GM18861 (cell line): ENCODE results near the gene RHOBTB3.
A peak's percentile ranks its signal among the peaks of the same experiment; 100 is the strongest.
"Not testable (repeated sequence)": the region's sequence is repeated elsewhere in the genome, so short reads cannot be mapped to it uniquely, and the experiment has no call there.

Experiments used
- ATAC-seq: cut with Tn5 transposase; IDR thresholded peaks from one replicate; pipeline ENCODE4 v1.9.1; 2021; ENCODE audit not compliant: unreplicated experiment

The RHOBTB3 gene

DNA sequence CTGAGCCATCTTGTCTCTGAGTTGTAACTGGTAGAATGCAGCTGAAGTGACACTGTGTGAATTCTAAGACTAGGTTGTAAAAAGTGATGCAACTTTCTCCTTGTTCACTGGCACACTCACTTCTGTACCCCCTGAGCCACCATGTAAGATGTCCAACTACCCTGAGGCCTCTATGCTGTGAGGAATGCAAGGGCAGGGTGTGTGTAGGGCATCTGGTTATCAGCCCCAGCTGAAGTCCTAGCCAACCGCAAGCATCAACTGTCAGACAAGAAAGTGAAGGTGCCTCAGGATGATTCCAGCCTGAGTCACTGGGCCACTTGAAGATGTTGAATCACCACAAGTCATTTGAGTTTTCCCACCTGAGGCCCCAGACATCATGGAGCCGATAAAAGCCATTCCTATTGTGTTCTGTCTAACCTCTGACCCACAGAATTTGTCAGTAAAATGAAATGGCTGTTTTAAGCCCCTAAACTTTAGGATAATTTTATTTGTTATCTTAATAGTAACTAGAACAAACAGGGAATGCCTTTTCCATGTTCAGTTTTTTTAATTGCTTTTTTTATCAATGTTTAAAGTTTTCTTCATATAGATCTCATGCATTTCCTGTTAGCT is 18.7 kb upstream of the RHOBTB3 start:
- no peak for ATAC-seq

DNA sequence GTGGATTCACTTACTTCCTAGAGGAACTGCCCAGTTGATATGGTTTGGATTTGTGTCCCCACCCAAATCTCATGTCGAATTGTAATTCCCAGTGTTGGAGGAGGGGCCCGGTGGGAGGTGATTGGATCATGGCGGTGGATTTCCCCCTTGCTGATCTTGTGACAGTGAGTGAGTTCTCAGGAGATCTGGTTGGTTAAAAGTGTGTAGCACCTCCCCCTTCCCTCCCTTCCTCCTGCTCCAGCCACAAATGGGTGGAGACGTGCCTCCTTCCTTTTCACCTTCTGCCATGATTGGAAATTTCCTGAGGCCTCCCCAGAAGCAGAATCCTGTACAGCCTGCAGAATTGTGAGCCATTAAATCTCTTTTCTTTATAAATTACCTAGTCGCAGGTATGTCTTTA is 17.9 kb upstream of the RHOBTB3 start:
- not testable (repeated sequence) for ATAC-seq

DNA sequence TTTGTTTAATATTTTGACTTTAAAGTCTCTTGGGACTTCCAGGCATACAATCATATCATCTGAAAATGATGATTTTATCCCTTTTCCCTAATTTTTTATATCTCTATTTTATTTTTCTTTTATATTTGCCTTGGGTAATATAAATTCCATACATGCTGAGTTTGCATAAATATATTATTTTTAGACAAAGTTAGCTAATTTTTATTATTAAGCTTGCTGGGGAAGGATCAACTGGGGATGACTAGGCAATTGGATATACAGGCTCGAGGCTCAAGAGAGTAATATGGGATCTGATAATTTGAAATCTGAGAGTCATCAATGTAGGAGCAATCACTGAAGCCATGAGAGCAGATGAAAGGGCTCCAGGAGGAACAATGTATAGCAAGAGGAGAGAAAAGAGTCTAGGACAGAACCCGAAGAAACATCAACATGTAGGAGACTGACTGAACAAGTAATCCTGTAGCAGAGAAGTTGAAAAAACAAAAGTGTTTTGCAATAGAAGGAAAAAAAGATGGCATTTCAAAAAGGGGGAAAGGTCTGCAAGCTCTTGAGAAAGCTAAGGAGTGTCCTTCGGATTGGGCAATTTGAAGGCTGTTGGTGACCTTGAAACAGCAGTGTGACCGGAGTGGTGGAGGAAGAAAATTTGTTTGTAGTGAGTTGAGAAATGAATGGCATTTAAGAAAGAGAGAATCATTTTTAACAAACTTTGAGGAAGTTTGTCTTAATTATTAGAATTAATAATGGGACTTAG is 17.0 kb upstream of the RHOBTB3 start:
- ATAC-seq = no peak

DNA sequence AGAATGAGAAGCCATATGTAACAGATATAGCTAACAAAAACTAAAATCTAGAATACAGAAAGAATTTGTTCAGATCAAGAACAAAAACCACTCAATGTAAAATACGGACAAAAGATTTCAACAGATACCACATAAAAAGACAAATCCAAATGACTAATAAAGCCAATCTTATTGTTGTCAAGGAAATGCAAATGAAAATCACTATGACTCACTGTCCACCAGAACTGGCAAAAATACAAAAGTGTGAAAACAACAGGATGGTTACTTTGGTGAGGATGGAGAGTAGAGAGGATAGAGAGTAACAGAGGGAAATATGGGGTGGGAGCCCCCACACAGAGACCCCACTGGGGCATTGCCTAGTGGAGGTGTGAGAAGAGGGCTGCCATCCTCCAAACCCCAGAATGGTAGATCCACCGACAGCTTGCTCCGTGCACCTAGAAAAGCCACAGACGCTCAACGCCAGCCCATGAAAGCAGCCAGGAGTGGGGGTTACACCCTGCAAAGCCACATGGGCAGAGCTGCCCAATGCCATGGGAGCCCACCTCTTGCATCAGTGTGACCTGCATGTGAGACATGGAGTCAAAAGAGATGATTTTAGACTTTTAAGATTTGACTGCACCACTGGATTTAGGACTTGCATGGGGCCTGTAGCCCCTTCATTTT is 15.2 kb upstream of the RHOBTB3 start:
- no peak for ATAC-seq

DNA sequence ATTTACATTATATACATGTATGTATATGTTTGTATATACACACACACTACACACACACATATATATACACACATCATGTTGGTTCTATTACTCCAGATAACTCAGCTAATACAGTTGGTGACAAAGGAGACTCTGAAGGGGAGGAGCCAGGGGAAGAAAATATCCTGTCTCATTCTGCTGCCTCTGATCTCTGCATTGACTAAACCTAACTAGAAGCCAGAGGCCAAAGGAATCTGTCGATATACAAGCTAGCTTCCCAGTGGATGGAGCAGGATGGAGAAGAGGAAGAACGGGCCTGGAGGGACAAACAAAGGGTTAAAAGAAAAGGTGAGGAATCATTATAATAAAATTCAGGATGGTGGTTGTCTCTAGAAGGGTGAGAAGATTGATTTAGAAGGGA is 13.7 kb upstream of the RHOBTB3 start:
- ATAC-seq = no peak

DNA sequence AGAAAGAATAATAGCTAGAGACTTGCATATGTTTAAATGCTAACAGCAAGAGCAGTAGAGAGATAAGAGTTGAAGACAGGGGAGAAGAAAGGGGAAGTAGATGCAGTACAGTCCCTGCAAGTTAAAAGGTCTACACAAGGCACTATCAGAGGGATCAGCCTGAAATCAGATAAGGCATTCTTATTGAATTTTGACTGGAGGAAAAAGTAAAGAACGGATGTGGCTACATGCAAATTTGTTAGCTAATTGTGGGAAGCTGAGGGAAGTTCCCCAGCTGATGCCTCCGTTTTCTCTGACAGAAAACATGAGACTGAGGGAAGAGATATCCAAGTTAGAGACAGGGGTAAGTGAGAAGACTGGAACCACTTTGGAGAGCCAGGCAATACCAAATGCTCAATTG is 12.9 kb upstream of the RHOBTB3 start:
- ATAC-seq = peak; percentile 83

DNA sequence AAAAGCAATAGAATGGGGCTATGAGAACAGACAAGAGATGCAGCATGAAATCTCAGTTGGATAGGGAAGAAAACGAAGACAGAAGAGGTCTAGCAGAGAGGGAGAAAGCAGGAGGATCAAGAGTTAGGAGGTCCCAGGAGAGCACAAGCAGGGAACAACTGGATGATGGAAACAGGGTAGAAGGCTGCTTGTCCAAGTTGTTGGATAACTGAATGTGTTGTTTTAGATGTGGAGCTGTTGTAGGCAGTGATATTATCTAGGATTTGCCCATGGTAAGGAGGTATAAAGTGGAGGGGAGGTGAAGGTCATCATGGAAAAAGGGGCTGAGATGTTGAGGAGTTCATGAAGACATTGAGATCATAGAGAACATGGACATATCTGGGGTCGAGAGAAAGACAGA is 12.4 kb upstream of the RHOBTB3 start:
- no peak for ATAC-seq

DNA sequence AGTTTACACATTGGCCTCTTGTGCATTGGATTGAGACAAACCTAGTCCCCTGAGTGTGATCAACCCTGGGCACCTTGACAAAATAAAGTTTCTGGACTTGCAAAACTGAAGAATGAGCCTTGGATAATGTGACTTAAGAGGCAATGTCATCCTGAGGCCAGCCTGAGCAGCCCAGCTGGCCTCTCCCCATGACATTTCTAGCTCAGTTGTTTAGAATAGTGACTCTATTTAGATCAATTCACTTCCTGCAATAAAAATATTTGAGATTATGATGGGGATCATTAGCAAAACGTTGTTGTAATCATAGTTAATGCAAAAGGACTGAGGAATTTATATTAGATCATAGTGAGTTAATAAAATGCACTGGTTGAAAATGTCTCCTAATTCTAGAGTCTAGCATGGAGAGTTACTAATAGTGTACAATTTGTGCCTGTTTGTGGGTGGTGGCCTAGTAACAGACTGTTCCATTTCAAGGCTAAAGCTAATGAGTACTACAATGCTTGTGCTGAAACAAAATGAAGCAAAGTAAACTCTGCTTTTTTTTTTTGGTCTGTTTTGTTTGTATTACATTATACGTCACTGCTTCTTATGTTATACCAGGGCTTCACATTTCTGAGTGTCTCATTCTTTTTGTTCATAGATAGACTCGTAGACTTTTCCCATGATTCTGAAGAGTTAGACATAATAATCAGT is 10.9 kb upstream of the RHOBTB3 start:
- no peak for ATAC-seq

DNA sequence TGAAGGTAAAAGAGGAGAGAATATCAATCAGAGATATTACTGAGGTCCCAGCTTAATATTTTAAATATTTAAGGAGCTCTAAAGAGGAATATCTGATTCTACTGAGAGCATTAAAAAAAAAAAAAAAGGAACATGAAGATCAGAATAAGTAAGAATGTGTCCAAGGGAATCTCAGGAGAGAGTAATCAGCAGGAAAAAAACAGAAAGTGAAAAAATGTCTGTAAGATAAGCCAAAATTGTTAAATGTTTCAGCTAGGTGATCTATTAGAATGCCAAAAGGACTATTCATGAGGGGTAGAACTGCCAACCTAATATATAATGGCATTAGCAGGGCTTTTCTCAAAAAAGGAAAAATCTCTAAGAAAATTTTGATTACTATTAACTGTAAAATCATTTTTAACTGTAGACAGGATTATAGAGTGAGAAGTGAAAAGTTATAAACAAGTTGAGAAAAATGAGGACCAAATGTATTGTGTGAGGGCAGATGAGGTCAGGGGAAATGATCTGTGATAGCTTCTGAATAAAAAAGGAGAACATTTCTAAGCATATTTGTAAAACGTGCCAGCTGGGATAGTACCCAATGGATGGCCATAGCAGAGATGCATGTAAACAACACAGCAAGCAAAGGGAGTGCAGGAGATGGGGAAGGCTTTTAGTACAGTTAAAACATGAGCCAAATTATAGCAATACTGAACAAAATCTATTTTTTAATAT is 9.4 kb upstream of the RHOBTB3 start:
- no peak for ATAC-seq

DNA sequence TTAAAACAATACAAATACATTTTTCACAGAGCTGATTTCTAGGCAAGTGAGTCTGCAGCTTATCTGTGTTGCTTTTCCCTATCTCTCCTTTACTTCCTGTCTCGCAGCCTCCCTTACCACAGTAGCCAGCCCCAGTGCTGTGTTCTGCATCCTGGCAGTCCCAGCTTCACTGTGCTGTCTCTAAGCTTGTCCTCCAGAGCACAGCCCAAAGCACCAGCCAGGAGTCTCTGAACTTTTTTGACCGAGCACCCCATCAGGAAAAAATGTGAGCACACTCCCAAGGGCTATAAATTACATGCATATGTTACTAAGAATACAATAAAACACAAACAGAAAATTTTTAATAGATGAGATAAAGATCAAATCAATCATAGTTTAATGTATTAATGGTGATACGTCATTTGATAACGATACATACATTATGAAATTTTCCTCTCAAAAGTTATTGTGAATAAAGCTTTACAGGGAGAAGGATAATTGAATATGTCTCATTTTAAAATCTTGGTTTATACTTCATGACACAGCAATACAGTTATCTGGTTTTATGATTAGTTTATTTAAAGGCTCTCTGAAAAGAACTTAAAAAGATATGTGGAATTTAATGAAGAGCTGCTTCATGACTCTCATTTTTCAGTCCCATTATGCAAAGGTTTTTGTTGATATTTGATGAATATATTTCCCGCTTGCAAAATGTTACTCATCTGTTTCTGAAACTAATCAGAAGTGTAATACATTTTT is 7.3 kb upstream of the RHOBTB3 start:
- no peak for ATAC-seq

DNA sequence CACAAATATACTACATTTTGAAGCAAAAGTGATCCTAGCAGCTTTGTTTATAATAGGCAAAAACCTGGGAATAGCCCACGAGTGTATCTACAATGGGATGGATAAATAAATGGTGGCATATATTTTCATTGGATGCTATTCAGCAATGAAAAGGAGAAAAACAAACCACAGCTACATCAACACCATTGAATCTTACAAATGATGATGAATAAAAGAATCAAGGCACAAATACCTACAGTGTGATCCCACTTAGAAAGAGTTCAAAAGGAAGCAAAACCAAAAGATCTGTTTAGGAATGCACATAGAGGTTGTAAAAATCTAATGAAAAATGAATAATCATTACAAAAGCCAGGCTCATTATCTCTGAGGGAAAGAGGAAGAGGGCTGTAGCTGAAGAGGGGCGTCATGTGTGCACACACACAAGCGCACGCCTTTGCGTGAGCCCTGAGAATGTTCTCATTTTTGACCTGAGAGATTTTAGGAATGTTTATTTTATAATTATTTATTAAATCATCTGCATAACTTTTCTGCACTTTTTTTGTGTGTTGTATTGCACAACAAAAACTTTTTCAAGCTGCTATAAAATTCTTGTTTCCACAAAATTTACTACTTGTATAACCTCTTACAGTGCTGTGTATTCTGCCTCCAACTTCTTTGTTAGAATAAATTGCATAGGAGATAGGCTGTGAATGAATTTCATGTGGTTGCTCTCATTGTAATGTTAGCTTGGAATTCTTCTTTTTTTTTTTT is 5.9 kb upstream of the RHOBTB3 start:
- ATAC-seq = no peak

DNA sequence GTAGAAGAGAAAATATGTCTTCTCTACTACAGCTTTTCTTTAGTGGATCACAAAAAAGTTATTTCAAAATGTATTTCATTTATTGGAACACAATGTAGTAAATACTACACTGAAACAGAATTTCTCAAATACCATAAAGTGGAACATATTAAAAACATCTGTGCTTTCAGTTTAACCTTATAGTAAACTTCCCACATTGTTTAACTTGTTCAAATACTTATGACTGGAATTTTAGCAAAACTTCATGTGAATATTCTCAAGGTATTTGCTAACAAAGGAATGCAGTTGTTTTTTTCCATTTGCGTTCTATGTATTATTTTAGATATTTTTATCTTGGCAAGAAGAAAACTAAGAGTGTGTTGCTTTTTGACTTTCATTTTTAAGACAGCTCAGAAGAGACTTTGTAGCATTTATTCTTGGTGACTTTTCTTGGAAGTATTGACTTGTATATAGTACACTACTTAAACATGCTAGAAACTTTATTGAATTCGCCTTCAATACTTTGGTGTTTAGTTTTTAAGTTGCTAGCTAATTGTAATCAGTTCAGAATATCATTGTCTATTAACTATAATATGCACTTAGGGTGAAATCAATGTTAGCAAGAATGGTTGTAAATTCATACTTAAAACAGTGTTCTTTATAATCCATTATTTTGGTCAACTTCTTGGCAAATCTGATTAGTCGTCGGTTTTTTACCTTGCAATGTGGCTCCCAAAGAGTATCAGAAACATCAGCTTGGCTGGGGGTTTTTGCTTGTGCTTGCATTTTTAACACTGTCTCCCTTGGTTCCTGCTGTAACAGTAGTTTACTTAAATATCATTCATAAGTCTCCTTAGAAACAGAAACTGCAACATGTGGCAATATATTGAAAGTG is 5.0 kb upstream of the RHOBTB3 start:
- ATAC-seq = no peak

DNA sequence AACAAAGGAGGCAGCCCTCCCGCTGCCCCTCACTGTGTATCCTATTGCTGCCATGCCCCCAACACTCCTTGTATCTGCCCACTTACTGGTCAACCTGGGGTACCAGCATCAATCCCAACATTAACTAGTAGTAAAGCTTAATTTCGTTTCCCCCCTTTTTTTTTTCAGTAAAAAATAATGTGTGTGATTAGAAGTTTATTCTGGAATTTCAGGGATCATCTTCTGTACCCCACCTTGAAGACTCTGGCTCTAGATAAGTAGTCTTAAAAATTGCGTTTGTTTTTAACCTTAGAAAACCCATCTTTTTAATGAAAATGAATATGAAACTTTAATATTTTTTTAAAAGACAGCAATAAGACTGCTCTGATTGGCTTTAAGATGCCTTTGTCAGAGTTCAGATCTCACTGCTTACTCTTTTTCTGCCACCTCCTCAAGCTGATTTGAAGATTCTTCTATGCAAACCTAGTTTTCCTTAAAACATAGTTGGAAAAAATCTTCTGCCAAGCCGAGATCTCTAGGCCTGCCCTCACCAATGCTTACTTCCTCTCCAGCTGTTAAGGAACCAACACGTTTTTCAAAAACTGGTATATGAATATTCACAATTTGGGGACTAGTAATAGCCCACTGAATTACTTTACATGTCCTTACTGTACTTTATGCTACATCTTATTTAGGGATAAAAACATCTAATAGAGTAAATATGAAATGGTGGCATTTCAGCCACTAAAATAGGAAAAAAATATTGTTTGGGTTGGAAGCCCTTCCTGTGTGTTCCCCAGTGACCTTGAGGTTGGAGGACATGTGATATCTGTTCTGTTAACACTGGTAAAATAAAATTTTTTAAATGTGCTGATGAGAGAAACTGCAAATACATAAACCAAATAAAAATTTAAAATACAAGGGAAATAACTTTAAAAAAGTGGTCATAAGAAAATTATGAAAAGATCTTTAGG is 4.0 kb upstream of the RHOBTB3 start:
- no peak for ATAC-seq

DNA sequence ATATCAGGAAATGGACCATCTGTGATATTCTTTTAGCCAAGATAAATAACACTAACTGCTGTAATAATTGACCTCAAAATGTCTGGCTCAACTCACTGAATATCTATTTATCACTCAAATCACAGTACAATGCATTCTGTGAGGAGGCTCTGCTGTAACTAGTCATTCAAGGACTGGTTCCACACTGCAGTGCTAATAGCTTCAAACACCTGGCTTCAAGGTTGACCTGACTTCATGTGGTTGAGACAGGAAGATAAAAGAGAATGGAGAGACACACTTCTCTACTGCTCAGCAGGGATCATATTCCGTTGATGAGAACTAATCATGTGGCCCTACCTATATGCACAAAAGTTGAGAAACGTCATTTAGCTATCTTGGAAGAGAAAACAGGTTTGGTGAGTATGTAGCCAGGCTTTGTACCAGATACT is 3.4 kb upstream of the RHOBTB3 start:
- peak; percentile 35 for ATAC-seq

DNA sequence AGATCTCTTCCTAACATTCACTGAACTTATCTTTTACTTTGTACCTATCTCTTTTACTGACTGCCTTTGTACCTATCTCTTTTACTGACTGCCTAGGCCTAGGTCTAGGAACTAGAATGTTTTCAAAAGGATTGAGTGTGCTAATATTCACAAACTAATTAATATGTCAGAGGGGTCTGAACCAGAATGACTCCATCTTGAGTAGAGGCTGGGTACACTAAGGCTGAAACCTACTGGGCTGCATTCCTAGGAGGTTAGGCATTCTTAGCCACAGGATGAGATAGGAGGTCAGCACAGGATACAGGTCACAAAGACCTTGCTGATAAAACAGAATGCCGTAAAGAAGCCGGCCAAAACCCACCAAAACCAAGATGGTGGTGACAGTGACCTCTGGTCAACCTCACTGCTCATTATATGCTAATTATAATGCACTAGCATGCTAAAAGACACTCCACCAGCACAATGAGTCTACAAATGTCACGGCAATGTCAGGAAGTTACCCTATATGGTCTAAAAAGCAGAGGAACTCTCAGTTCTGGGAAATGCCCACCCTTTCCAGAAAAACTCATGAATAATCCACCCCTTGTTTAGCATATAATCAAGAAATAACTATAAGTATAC is 2.5 kb upstream of the RHOBTB3 start:
- no peak for ATAC-seq

DNA sequence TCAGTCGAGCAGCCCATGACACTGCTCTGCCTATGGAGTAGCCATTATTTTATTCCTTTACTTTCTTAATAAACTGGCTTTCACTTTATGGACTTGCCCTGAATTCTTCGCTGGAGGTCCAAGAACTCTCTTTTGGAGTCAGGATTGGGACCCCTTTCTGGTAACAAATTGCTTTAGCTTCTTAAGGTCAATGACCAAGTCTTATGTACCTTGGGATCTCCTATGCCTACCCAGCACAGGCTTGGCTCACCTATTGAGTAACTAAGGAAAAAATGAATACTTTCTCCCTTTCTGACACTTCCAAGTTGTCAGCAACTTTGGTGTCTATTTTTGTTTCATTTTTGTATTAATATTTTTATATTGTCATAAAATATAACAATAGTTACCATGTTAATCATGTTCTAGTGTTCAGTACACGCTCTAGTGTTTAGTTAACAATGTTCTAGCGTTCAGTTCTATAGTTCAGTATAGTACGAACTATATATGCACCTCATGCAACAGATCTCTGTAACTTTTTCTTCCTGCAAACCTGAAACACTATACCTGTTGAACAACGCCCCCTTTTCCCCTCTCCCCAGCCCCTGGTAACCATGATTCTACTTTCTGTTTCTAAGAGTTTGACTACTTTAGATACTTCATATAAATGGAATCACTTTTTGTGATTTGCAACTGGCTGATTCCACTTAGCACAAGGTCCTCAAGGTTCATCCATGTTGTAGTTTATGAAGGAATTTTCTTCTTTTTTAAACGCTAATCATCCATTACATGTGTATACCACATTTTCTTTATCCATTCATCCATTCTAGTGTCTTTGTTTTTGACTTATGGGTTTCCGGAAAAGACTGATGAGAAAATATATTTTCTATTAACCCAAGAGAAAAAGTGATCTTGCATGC is 1.8 kb upstream of the RHOBTB3 start:
- no peak for ATAC-seq
